HG03342 (cell line): Measurements from ENCODE around the gene CD22.

Source experiments
- ATAC-seq: cut with Tn5 transposase; IDR thresholded peaks from one replicate; pipeline ENCODE4 v1.9.1; 2021; ENCODE audit warnings: mild to moderate bottlenecking, moderate library complexity; ENCODE audit not compliant: unreplicated experiment

CD22 gene

GRCh38 chr19:35295792-35296462 lies 33.1 kb upstream of the CD22 start:
- no peak for ATAC-seq

GRCh38 chr19:35296644-35297514 lies 32.1 kb upstream of the CD22 start:
- no peak for ATAC-seq

GRCh38 chr19:35297515-35297848 lies 31.5 kb upstream of the CD22 start:
- no peak for ATAC-seq

GRCh38 chr19:35297922-35298321 lies 31.1 kb upstream of the CD22 start:
- ATAC-seq = no peak

- no peak for ATAC-seq
These were observed 30.4 kb upstream of the CD22 start for GRCh38 chr19:35298561-35298972.

- no peak for ATAC-seq
These were observed 29.3 kb upstream of the CD22 start for GRCh38 chr19:35299523-35300338.

GRCh38 chr19:35300339-35300649 lies 28.7 kb upstream of the CD22 start:
- no peak for ATAC-seq

GRCh38 chr19:35301961-35302360 lies 27.0 kb upstream of the CD22 start:
- no peak for ATAC-seq

- ATAC-seq = no peak
These were observed 26.5 kb upstream of the CD22 start for GRCh38 chr19:35302446-35302845.

GRCh38 chr19:35303357-35303915 lies 25.6 kb upstream of the CD22 start:
- no peak for ATAC-seq

GRCh38 chr19:35304036-35304435 lies 25.0 kb upstream of the CD22 start:
- no peak for ATAC-seq

- ATAC-seq = no peak
These were observed 23.8 kb upstream of the CD22 start for GRCh38 chr19:35305181-35305580.

- no peak for ATAC-seq
These were observed 22.3 kb upstream of the CD22 start for GRCh38 chr19:35306473-35307246.

- ATAC-seq = no peak
These were observed 21.1 kb upstream of the CD22 start for GRCh38 chr19:35307931-35308330.

GRCh38 chr19:35308910-35309309 lies 20.1 kb upstream of the CD22 start:
- no peak for ATAC-seq

- no peak for ATAC-seq
These were observed 19.3 kb upstream of the CD22 start for GRCh38 chr19:35309481-35310279.

- no peak for ATAC-seq
These were observed 18.7 kb upstream of the CD22 start for GRCh38 chr19:35310331-35310730.

GRCh38 chr19:35310811-35311465 lies 18.0 kb upstream of the CD22 start:
- ATAC-seq = no peak

GRCh38 chr19:35311901-35312665 lies 16.9 kb upstream of the CD22 start:
- ATAC-seq = no peak
